ENCODE data around the gene ID2.

ID2 gene

GRCh38 chr2:8693157-8693821 lies 11.4 kb downstream of the ID2 start:
- peak; percentile 75 for TF ChIP-seq CTCF (IDR thresholded peaks at IDR 0.05)
- Histone ChIP-seq H3K36me3 (ENCODE audit: control insufficient read depth, insufficient read depth, low read length) (no peaks in the 10 kb centered on the region), H3K4me2 (ENCODE audit: low read length) (no peak overlapping the region), H2AFZ (peak overlapping the region; percentile 47), H3K27ac (no peak overlapping the region), H3K27me3 (ENCODE audit: control insufficient read depth, insufficient read depth, low read length) (no peaks in the 10 kb centered on the region), H3K4me1 (peaks cover 3% of the 10 kb centered on the region), H3K79me2 (no peaks in the 10 kb centered on the region), H3K4me3 (ENCODE audit: low read depth, low read length) (no peak overlapping the region), H3K9me3 (ENCODE audit: control insufficient read depth, low read length) (no peaks in the 10 kb centered on the region), H3K9ac (no peak overlapping the region)

- Histone ChIP-seq H3K27me3 (ENCODE audit: control insufficient read depth, insufficient read depth, low read length) (no peaks in the 10 kb centered on the region), H2AFZ (no peak overlapping the region), H3K27ac (no peak overlapping the region), H3K4me1 (peaks cover 3% of the 10 kb centered on the region), H3K4me2 (ENCODE audit: low read length) (no peak overlapping the region), H3K4me3 (ENCODE audit: low read depth, low read length) (no peak overlapping the region), H3K79me2 (no peaks in the 10 kb centered on the region), H3K36me3 (ENCODE audit: control insufficient read depth, insufficient read depth, low read length) (no peaks in the 10 kb centered on the region), H3K9me3 (ENCODE audit: control insufficient read depth, low read length) (no peaks in the 10 kb centered on the region), H3K9ac (no peak overlapping the region)
- no peak for TF ChIP-seq CTCF (IDR thresholded peaks at IDR 0.05)
Measured at GRCh38 chr2:8694737-8695136, 12.9 kb downstream of the ID2 start.

- no peak overlapping the region for H3K4me2 ChIP-seq (ENCODE audit: low read length)
- H3K4me1 ChIP-seq = peaks cover 3% of the 10 kb centered on the region
- H3K36me3 ChIP-seq (ENCODE audit: control insufficient read depth, insufficient read depth, low read length) = no peaks in the 10 kb centered on the region
- no peak for TF ChIP-seq CTCF (IDR thresholded peaks at IDR 0.05)
- no peaks in the 10 kb centered on the region for H3K27me3 ChIP-seq (ENCODE audit: control insufficient read depth, insufficient read depth, low read length)
- H3K79me2 ChIP-seq = no peaks in the 10 kb centered on the region
- H3K9ac ChIP-seq = no peak overlapping the region
- no peaks in the 10 kb centered on the region for H3K9me3 ChIP-seq (ENCODE audit: control insufficient read depth, low read length)
- no peak overlapping the region for H3K4me3 ChIP-seq (ENCODE audit: low read depth, low read length)
- H2AFZ ChIP-seq = no peak overlapping the region
- H3K27ac ChIP-seq = no peak overlapping the region
Measured at GRCh38 chr2:8697190-8697589, 15.3 kb downstream of the ID2 start.

- no peak overlapping the region for H3K9ac ChIP-seq
- no peak overlapping the region for H2AFZ ChIP-seq
- no peaks in the 10 kb centered on the region for H3K79me2 ChIP-seq
- no peak overlapping the region for H3K4me2 ChIP-seq (ENCODE audit: low read length)
- no peak for TF ChIP-seq CTCF (IDR thresholded peaks at IDR 0.05)
- no peaks in the 10 kb centered on the region for H3K27me3 ChIP-seq (ENCODE audit: control insufficient read depth, insufficient read depth, low read length)
- no peak overlapping the region for H3K27ac ChIP-seq
- no peaks in the 10 kb centered on the region for H3K4me1 ChIP-seq
- H3K36me3 ChIP-seq (ENCODE audit: control insufficient read depth, insufficient read depth, low read length) = no peaks in the 10 kb centered on the region
- H3K4me3 ChIP-seq (ENCODE audit: low read depth, low read length) = no peak overlapping the region
- H3K9me3 ChIP-seq (ENCODE audit: control insufficient read depth, low read length) = no peaks in the 10 kb centered on the region
Measured at GRCh38 chr2:8699839-8700238, 18.0 kb downstream of the ID2 start.
